ENCODE results near the gene PPP3CB. TPM values are rescaled to one million over a fixed set of nuclear protein-coding genes. Genes with fewer than 3 reads are reported as not detected.

The PPP3CB gene
- total and polyA plus RNA-seq, 2 donors (not counting 1 experiment from before 2014, with no cell fraction given): 15.9 to 51.2 TPM

DNA sequence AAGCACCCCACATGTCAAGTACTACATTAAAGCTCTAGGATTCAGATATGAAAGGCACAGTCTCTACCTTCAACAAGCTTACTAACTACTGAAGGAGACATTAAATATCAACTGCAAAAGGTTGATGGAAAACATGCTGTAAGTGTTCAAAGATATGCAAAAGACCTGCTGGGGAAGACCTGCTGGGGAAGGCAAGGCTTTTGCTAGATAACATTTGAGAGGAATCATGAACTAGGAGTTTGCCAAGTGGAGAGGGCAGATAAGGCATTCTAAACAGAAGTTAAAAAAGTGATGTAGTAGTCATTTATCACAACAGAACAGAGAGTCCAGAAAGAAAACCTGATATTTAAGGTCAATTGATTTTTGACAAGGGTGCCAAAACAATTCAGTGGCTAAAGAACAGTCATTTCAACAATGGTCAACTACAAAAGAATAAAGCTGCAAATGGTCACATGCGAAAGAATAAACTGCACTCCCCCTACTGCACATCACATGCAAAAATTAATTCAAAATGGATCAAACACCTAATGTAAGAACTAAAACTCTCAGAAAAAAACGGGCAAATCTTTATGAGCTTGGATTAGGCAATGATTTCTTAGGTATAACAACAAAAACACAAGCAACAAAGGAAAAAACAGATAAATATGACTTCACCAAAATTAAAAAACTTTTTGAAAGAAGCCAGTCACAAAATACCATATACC, 39.5 kb downstream of the PPP3CB start:
- no peak overlapping the region for H3K27ac Mint-ChIP-seq
- no peak overlapping the region for H3K27ac ChIP-seq (ENCODE audit: low read length in 2 of 2)
- no peaks in the 10 kb centered on the region for H3K4me1 ChIP-seq (ENCODE audit: control insufficient read depth in 2 of 2, insufficient read depth in 2 of 2, low read length in 2 of 2)
- no peak overlapping the region for H3K4me3 ChIP-seq (ENCODE audit: control extremely low read depth in 1 of 5, extremely low read depth in 1 of 5, insufficient read depth in 1 of 5, low read depth in 2 of 5, low read length in 4 of 5)
- no peaks in the 10 kb centered on the region for H4K20me1 ChIP-seq (ENCODE audit: control insufficient read depth, insufficient read depth, low read length, poor library complexity, severe bottlenecking)
- POLR2A ChIA-PET: interaction anchor here (0.6 kb wide), 1 partner anchor 209 kb away, joined by 6 read pairs; the partner anchor contains the start of gene DNAJC9
- WGBS (ENCODE audit: insufficient coverage): no CpG with 5 or more reads among the region's 2 CpGs
- H3K36me3 ChIP-seq (replicated peaks in 1 of 2; ENCODE audit: control extremely low read depth in 1 of 2, control insufficient read depth in 1 of 2, extremely low read depth in 1 of 2, insufficient read depth in 2 of 2, low read length in 1 of 2): no peaks in the 10 kb centered on the region
- ATAC-seq (ENCODE audit: low read depth) (no peak), DNase-seq (no peak)
- no peak overlapping the region for H3K9ac ChIP-seq (ENCODE audit: low read length)
- intact Hi-C loops (cut with micrococcal nuclease): no loop called here
- TF ChIP-seq EZH2 (IDR thresholded peaks at IDR 0.05; ENCODE audit: borderline replicate concordance, insufficient read depth, low read depth, low read length, poor library complexity, severe bottlenecking): no peak
- no peak for TF ChIP-seq CTCF (IDR thresholded peaks at IDR 0.05)
- H3K27me3 Mint-ChIP-seq: no peaks in the 10 kb centered on the region
- H3K9me3 ChIP-seq (ENCODE audit: control extremely low read depth in 1 of 3, control insufficient read depth in 2 of 3, insufficient read depth in 1 of 3, low read length in 2 of 3): no peaks in the 10 kb centered on the region
- H3K79me2 ChIP-seq (ENCODE audit: control insufficient read depth, insufficient read depth, low read length): no peaks in the 10 kb centered on the region
- no peak overlapping the region for H2AFZ ChIP-seq (ENCODE audit: insufficient read depth, low read depth, low read length, poor library complexity, severe bottlenecking)
- no peaks in the 10 kb centered on the region for H3K4me1 Mint-ChIP-seq
- H3K4me2 ChIP-seq (replicated peaks; ENCODE audit: low read depth, low read length, poor library complexity, severe bottlenecking): no peak overlapping the region
- no peaks in the 10 kb centered on the region for H3K9me3 Mint-ChIP-seq (ENCODE audit: insufficient read depth)
- no peak overlapping the region for H3K4me3 Mint-ChIP-seq
- H3K27me3 ChIP-seq (replicated peaks in 1 of 4; ENCODE audit: control extremely low read depth in 1 of 4, control insufficient read depth in 3 of 4, insufficient read depth in 4 of 4, low read length in 3 of 4): no peaks in the 10 kb centered on the region
- CTCF ChIA-PET: no interaction called here

DNA sequence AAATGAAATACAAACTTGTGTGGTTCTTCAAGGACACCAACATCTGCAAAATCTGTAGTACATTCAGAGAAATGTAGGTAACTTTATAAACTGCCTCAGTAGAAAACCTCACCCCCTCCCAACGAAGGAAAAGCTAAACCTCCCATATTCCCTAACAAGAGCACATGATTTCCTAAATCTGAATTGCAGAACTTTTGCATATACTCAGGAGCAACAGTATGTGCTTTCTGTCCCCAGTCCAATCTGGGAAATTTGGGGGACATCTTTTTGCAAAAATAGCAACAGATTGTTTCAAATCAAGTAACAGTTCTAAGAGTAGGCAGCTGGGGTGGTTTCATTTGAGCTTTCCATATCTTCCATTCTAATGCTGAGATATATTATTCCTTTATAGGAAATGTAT, 46.7 kb downstream of the PPP3CB start:
- ATAC-seq (ENCODE audit: low read depth): no peak
- Mint-ChIP-seq H3K9me3 (ENCODE audit: insufficient read depth) (no peaks in the 10 kb centered on the region), H3K27me3 (no peaks in the 10 kb centered on the region), H3K4me1 (no peaks in the 10 kb centered on the region), H3K27ac (no peak overlapping the region), H3K4me3 (no peak overlapping the region)
- H3K4me3 ChIP-seq (ENCODE audit: control extremely low read depth in 1 of 5, extremely low read depth in 1 of 5, insufficient read depth in 1 of 5, low read depth in 2 of 5, low read length in 4 of 5): no peak overlapping the region
- no peak overlapping the region for H2AFZ ChIP-seq (ENCODE audit: insufficient read depth, low read depth, low read length, poor library complexity, severe bottlenecking)
- DNase-seq: no peak
- no peak for TF ChIP-seq CTCF (IDR thresholded peaks at IDR 0.05)
- no peak for TF ChIP-seq EZH2 (IDR thresholded peaks at IDR 0.05; ENCODE audit: borderline replicate concordance, insufficient read depth, low read depth, low read length, poor library complexity, severe bottlenecking)
- 100% methylated on average over 1 of the region's 1 CpG for WGBS (ENCODE audit: insufficient coverage)
- peaks cover 15 to 27% of the 10 kb centered on the region in 2 experiments for H3K36me3 ChIP-seq (replicated peaks in 1 of 2; ENCODE audit: control extremely low read depth in 1 of 2, control insufficient read depth in 1 of 2, extremely low read depth in 1 of 2, insufficient read depth in 2 of 2, low read length in 1 of 2)
- H3K9me3 ChIP-seq (ENCODE audit: control extremely low read depth in 1 of 3, control insufficient read depth in 2 of 3, insufficient read depth in 1 of 3, low read length in 2 of 3): no peaks in the 10 kb centered on the region
- POLR2A ChIA-PET: no interaction called here
- CTCF ChIA-PET: no interaction called here
- H3K79me2 ChIP-seq (ENCODE audit: control insufficient read depth, insufficient read depth, low read length): no peaks in the 10 kb centered on the region
- no peaks in the 10 kb centered on the region for H3K4me1 ChIP-seq (ENCODE audit: control insufficient read depth in 2 of 2, insufficient read depth in 2 of 2, low read length in 2 of 2)
- no peak overlapping the region for H3K4me2 ChIP-seq (replicated peaks; ENCODE audit: low read depth, low read length, poor library complexity, severe bottlenecking)
- H4K20me1 ChIP-seq (ENCODE audit: control insufficient read depth, insufficient read depth, low read length, poor library complexity, severe bottlenecking): no peaks in the 10 kb centered on the region
- no peaks in the 10 kb centered on the region for H3K27me3 ChIP-seq (replicated peaks in 1 of 4; ENCODE audit: control extremely low read depth in 1 of 4, control insufficient read depth in 3 of 4, insufficient read depth in 4 of 4, low read length in 3 of 4)
- no peak overlapping the region for H3K9ac ChIP-seq (ENCODE audit: low read length)
- intact Hi-C loops (cut with micrococcal nuclease): no loop called here
- H3K27ac ChIP-seq (ENCODE audit: low read length in 2 of 2): no peak overlapping the region

Measured in B cell (primary cell).